DND-41 (cell line): ENCODE data around the gene ITM2B.

Experiments
- ATAC-seq: fragments of 200-7000 bp; cut with Tn5 transposase; 3 replicates; pipeline ENCODE4 v1.9.1; 2021; ENCODE audit warnings: low read depth; ENCODE audit not compliant: insufficient read depth
- DNase-seq: peaks from one replicate; pipeline ENCODE4 v3.0.0-alpha.2; 2020
- H2AFZ ChIP-seq: 2 replicates; pipeline ENCODE4 v1.6.0; 2012; ENCODE audit warnings: low read depth, low read length
- H3K27ac ChIP-seq: 2 replicates; pipeline ENCODE4 v1.5.1; 2012; ENCODE audit warnings: low read length, inconsistent platforms
- H3K27me3 ChIP-seq: fragments of 200-600 bp; sonication (generic); 2 replicates; pipeline ENCODE4 v1.6.0; 2012; ENCODE audit warnings: low read length, mild to moderate bottlenecking, inconsistent platforms; ENCODE audit not compliant: insufficient read depth, poor library complexity
- H3K36me3 ChIP-seq: 2 replicates; pipeline ENCODE4 v1.5.1; 2012; ENCODE audit warnings: low read length, inconsistent platforms; ENCODE audit not compliant: insufficient read depth
- H3K4me1 ChIP-seq: 2 replicates; pipeline ENCODE4 v1.5.1; 2012; ENCODE audit warnings: mild to moderate bottlenecking, low read length; ENCODE audit not compliant: insufficient read depth
- H3K4me2 ChIP-seq: 2 replicates; pipeline ENCODE4 v1.6.0; 2012; ENCODE audit warnings: mild to moderate bottlenecking, moderate library complexity, low read length, inconsistent platforms; ENCODE audit not compliant: insufficient read depth
- H3K4me3 ChIP-seq, 2 experiments: fragments of 200-600 bp in 1 of 2; shearing (Covaris generic) in 1 of 2; 2 replicates each; pipeline ENCODE4 v1.5.1; 2012 to 2016; ENCODE audit warnings: inconsistent platforms in 2 of 2, low read length in 2 of 2, mild to moderate bottlenecking in 2 of 2, low read depth in 1 of 2, moderate library complexity in 1 of 2
- H3K79me2 ChIP-seq: 2 replicates; pipeline ENCODE4 v1.6.0; 2012; ENCODE audit warnings: low read length, inconsistent platforms; ENCODE audit not compliant: insufficient read depth
- H3K9ac ChIP-seq: 2 replicates; pipeline ENCODE4 v1.6.0; 2012; ENCODE audit warnings: low read depth, mild to moderate bottlenecking, inconsistent platforms, low read length, moderate library complexity
- H3K9me3 ChIP-seq: 2 replicates; pipeline ENCODE4 v1.5.1; 2012; ENCODE audit warnings: low read length, moderate library complexity, mild to moderate bottlenecking, inconsistent platforms; ENCODE audit not compliant: insufficient read depth, severe bottlenecking
- H4K20me1 ChIP-seq: 2 replicates; pipeline ENCODE4 v1.6.0; 2012; ENCODE audit warnings: low read length; ENCODE audit not compliant: insufficient read depth
- CTCF ChIP-seq: IDR thresholded peaks from 2 replicates; pipeline ENCODE4 v1.5.1; 2012; ENCODE audit warnings: borderline replicate concordance, low read length, moderate library complexity, mild to moderate bottlenecking; ENCODE audit not compliant: poor library complexity, severe bottlenecking; ENCODE audit errors: extremely low read depth
- EZH2 ChIP-seq: IDR thresholded peaks from 3 replicates; pipeline ENCODE4 v1.6.1; 2012; ENCODE audit warnings: borderline replicate concordance, low read depth, mild to moderate bottlenecking, moderate library complexity, low read length, inconsistent platforms; ENCODE audit not compliant: severe bottlenecking

Gene ITM2B

GRCh38 chr13:48291730-48292129 lies 58.7 kb downstream of the ITM2B start:
- TF ChIP-seq CTCF (no peak), EZH2 (no peak)
- H3K4me1 ChIP-seq: peaks cover 9% of the 10 kb centered on the region
- H3K9ac ChIP-seq: no peak overlapping the region
- DNase-seq (no peak), ATAC-seq (no peak)
- H2AFZ ChIP-seq: no peak overlapping the region
- H3K79me2 ChIP-seq: no peaks in the 10 kb centered on the region
- H3K4me2 ChIP-seq: no peak overlapping the region
- no peak overlapping the region for H3K4me3 ChIP-seq
- no peaks in the 10 kb centered on the region for H3K27me3 ChIP-seq
- no peaks in the 10 kb centered on the region for H4K20me1 ChIP-seq
- H3K36me3 ChIP-seq: no peaks in the 10 kb centered on the region
- H3K27ac ChIP-seq: no peak overlapping the region
- no peaks in the 10 kb centered on the region for H3K9me3 ChIP-seq

GRCh38 chr13:48292650-48293049 lies 59.6 kb downstream of the ITM2B start:
- Histone ChIP-seq H3K27ac (no peak overlapping the region), H3K79me2 (no peaks in the 10 kb centered on the region), H4K20me1 (no peaks in the 10 kb centered on the region), H3K4me1 (peaks cover 18% of the 10 kb centered on the region), H3K4me3 (no peak overlapping the region), H3K4me2 (no peak overlapping the region), H3K9ac (no peak overlapping the region), H3K36me3 (no peaks in the 10 kb centered on the region), H2AFZ (no peak overlapping the region), H3K9me3 (no peaks in the 10 kb centered on the region), H3K27me3 (no peaks in the 10 kb centered on the region)
- TF ChIP-seq CTCF: no peak
- no peak for TF ChIP-seq EZH2
- ATAC-seq (no peak), DNase-seq (no peak)

GRCh38 chr13:48294653-48295052 lies 61.6 kb downstream of the ITM2B start:
- H3K4me1 ChIP-seq: peaks cover 26% of the 10 kb centered on the region
- no peak overlapping the region for H2AFZ ChIP-seq
- no peak overlapping the region for H3K4me2 ChIP-seq
- H3K36me3 ChIP-seq: no peaks in the 10 kb centered on the region
- no peak overlapping the region for H3K27ac ChIP-seq
- ATAC-seq (no peak), DNase-seq (no peak)
- H3K9me3 ChIP-seq: no peaks in the 10 kb centered on the region
- no peaks in the 10 kb centered on the region for H4K20me1 ChIP-seq
- H3K79me2 ChIP-seq: no peaks in the 10 kb centered on the region
- H3K9ac ChIP-seq: no peak overlapping the region
- H3K4me3 ChIP-seq: no peak overlapping the region
- TF ChIP-seq EZH2: no peak
- TF ChIP-seq CTCF: no peak
- H3K27me3 ChIP-seq: no peaks in the 10 kb centered on the region

- Histone ChIP-seq H3K27ac (no peak overlapping the region), H3K36me3 (no peaks in the 10 kb centered on the region), H3K27me3 (no peaks in the 10 kb centered on the region), H3K4me2 (no peak overlapping the region), H3K4me3 (no peak overlapping the region), H3K79me2 (no peaks in the 10 kb centered on the region), H3K9ac (no peak overlapping the region), H4K20me1 (no peaks in the 10 kb centered on the region), H3K4me1 (peaks cover 26% of the 10 kb centered on the region), H2AFZ (no peak overlapping the region), H3K9me3 (no peaks in the 10 kb centered on the region)
- DNase-seq: no peak
- no peak for ATAC-seq
- TF ChIP-seq EZH2: no peak
- TF ChIP-seq CTCF: no peak
Measured at GRCh38 chr13:48295271-48295670, 62.3 kb downstream of the ITM2B start.
